GM18519 (cell line): ENCODE measurements around the gene SHC4.
"Not testable (repeated sequence)": the region's sequence is repeated elsewhere in the genome, so short reads cannot be mapped to it uniquely, and the experiment has no call there.

Source experiments
- ATAC-seq: cut with Tn5 transposase; IDR thresholded peaks from one replicate; pipeline ENCODE4 v1.9.1; 2021; ENCODE audit warnings: mild to moderate bottlenecking, moderate library complexity; ENCODE audit not compliant: unreplicated experiment, low FRiP score

Gene SHC4

GRCh38 chr15:48803877-48804276 lies 159.8 kb downstream of the SHC4 start:
- ATAC-seq, result no peak

- ATAC-seq, result no peak
These were observed 160.9 kb downstream of the SHC4 start for GRCh38 chr15:48802867-48803266.

GRCh38 chr15:48802257-48802656 lies 161.5 kb downstream of the SHC4 start:
- ATAC-seq, result no peak

- ATAC-seq, result no peak
These were observed 162.8 kb downstream of the SHC4 start for GRCh38 chr15:48800811-48801455.

- ATAC-seq, result no peak
These were observed 163.5 kb downstream of the SHC4 start for GRCh38 chr15:48800245-48800644.

- ATAC-seq, result no peak
These were observed 165.4 kb downstream of the SHC4 start for GRCh38 chr15:48798319-48798718.

GRCh38 chr15:48796930-48797329 lies 166.8 kb downstream of the SHC4 start:
- no peak for ATAC-seq

- no peak for ATAC-seq
These were observed 167.2 kb downstream of the SHC4 start for GRCh38 chr15:48796521-48796920.

- ATAC-seq, result no peak
These were observed 167.8 kb downstream of the SHC4 start for GRCh38 chr15:48795901-48796300.

GRCh38 chr15:48794697-48795134 lies 169.0 kb downstream of the SHC4 start:
- ATAC-seq, result peak; percentile 84

- ATAC-seq, result no peak
These were observed 171.3 kb downstream of the SHC4 start for GRCh38 chr15:48792408-48792807.

- ATAC-seq, result not testable (repeated sequence)
These were observed 173.1 kb downstream of the SHC4 start for GRCh38 chr15:48790466-48791115.

GRCh38 chr15:48785712-48786111 lies 178.0 kb downstream of the SHC4 start:
- ATAC-seq, result no peak

GRCh38 chr15:48785195-48785594 lies 178.5 kb downstream of the SHC4 start:
- no peak for ATAC-seq

- ATAC-seq, result no peak
These were observed 179.0 kb downstream of the SHC4 start for GRCh38 chr15:48784756-48785155.

- no peak for ATAC-seq
These were observed 180.8 kb downstream of the SHC4 start for GRCh38 chr15:48782911-48783310.

GRCh38 chr15:48781481-48782081 lies 182.1 kb downstream of the SHC4 start:
- ATAC-seq, result no peak

- no peak for ATAC-seq
These were observed 182.7 kb downstream of the SHC4 start for GRCh38 chr15:48781017-48781416.

GRCh38 chr15:48778331-48778730 lies 185.4 kb downstream of the SHC4 start:
- ATAC-seq, result no peak

GRCh38 chr15:48777645-48778330 lies 185.9 kb downstream of the SHC4 start:
- ATAC-seq, result no peak

- ATAC-seq, result no peak
These were observed 188.2 kb downstream of the SHC4 start for GRCh38 chr15:48775546-48775945.
